K562 (cell line): ENCODE data around the gene HSPB7. TPM values are rescaled to one million over a fixed set of nuclear protein-coding genes. Genes with fewer than 3 reads are reported as not detected.
A peak's percentile ranks its signal among the peaks of the same experiment; 100 is the strongest.

Experiments used
- ARID2 ChIP-seq: fragments of 450-650 bp; IDR thresholded peaks from 2 replicates; pipeline ENCODE4 v1.6.1; 2017; ENCODE audit warnings: antibody characterized with exemption, mild to moderate bottlenecking
- BHLHE40 ChIP-seq: IDR thresholded peaks from 2 replicates; pipeline ENCODE4 v1.6.1; 2011; ENCODE audit warnings: low read length, improper control_type of control experiment
- CC2D1A ChIP-seq: fragments of 450-650 bp; IDR thresholded peaks from 2 replicates; pipeline ENCODE4 v1.6.1; 2017; ENCODE audit warnings: mild to moderate bottlenecking
- CCNT2 ChIP-seq: IDR thresholded peaks from 2 replicates; pipeline ENCODE4 v1.6.1; 2011; ENCODE audit warnings: borderline replicate concordance, low read depth, mild to moderate bottlenecking, moderate library complexity, mixed read lengths, low read length; ENCODE audit not compliant: insufficient read length; ENCODE audit errors: extremely low read depth
- CHD4 ChIP-seq: fragments of 200-600 bp; sonication (generic); IDR thresholded peaks from 3 replicates; pipeline ENCODE4 v1.6.1; 2012; ENCODE audit warnings: low read depth, mild to moderate bottlenecking, mixed read lengths, low read length, inconsistent platforms; ENCODE audit not compliant: insufficient read depth, insufficient replicate concordance, poor library complexity, severe bottlenecking
- ETS1 ChIP-seq: conservative IDR thresholded peaks from 2 replicates; pipeline ENCODE4 v1.6.1; 2011; ENCODE audit warnings: low read depth, mild to moderate bottlenecking, low read length; ENCODE audit not compliant: control insufficient read depth
- ETS2 ChIP-seq: IDR thresholded peaks from 2 replicates; pipeline ENCODE4 v1.6.1; 2016; ENCODE audit warnings: borderline replicate concordance, missing genetic modification characterization, mild to moderate bottlenecking, moderate library complexity, missing compliant biosample characterization; ENCODE audit not compliant: poor library complexity, severe bottlenecking
- GTF3C2 ChIP-seq: IDR thresholded peaks from 3 replicates; pipeline ENCODE4 v1.6.1; 2011; ENCODE audit warnings: borderline replicate concordance, mild to moderate bottlenecking, moderate library complexity; ENCODE audit not compliant: insufficient read length; ENCODE audit errors: extremely low read depth
- KHSRP ChIP-seq: fragments of 450-650 bp; IDR thresholded peaks from 2 replicates; pipeline ENCODE4 v1.6.1; 2017
- MCM5 ChIP-seq: fragments of 450-650 bp; IDR thresholded peaks from 2 replicates; pipeline ENCODE4 v1.6.1; 2016; ENCODE audit warnings: low read depth
- NFIC ChIP-seq: fragments of 450-650 bp; IDR thresholded peaks from 2 replicates; pipeline ENCODE4 v1.6.1; 2017; ENCODE audit warnings: mild to moderate bottlenecking, inconsistent platforms
- NFRKB ChIP-seq: fragments of 450-650 bp; IDR thresholded peaks from 2 replicates; pipeline ENCODE4 v1.6.1; 2016; ENCODE audit warnings: low read depth
- NR4A1 ChIP-seq, 2 experiments: fragments of 250-450 bp in 1 of 2; fragments of 450-650 bp in 1 of 2; sonication (Bioruptor Pico) in 1 of 2; IDR thresholded peaks; 2 replicates each; pipeline versions ENCODE4 v1.4.0 to v1.6.1; 2016 to 2020; ENCODE audit warnings: mild to moderate bottlenecking in 2 of 2, missing compliant biosample characterization in 1 of 2, missing genetic modification characterization in 1 of 2, moderate library complexity in 1 of 2
- PREB ChIP-seq: sonication (generic); formaldehyde crosslinking; IDR thresholded peaks from 2 replicates; pipeline ENCODE4 v1.8.1; 2023; ENCODE audit warnings: mild to moderate bottlenecking, missing genetic modification reagents
- SMARCC2 ChIP-seq: fragments of 450-650 bp; IDR thresholded peaks from 2 replicates; pipeline ENCODE4 v1.6.1; 2017; ENCODE audit warnings: antibody characterized with exemption, moderate library complexity, mild to moderate bottlenecking, low read depth
- SP1 ChIP-seq: sonication (generic); formaldehyde crosslinking; IDR thresholded peaks from 2 replicates; pipeline ENCODE4 v1.8.1; 2022; ENCODE audit warnings: mild to moderate bottlenecking, missing genetic modification reagents
- USF1 ChIP-seq: sonication (generic); formaldehyde crosslinking; IDR thresholded peaks from 2 replicates; pipeline ENCODE4 v1.9.0; 2022; ENCODE audit warnings: mild to moderate bottlenecking, missing genetic modification reagents
- ZC3H4 ChIP-seq: sonication (generic); formaldehyde crosslinking; IDR thresholded peaks from 2 replicates; pipeline ENCODE4 v1.9.0; 2021; ENCODE audit warnings: missing genetic modification reagents, borderline replicate concordance
- ZFP91 ChIP-seq: sonication (generic); formaldehyde crosslinking; IDR thresholded peaks from 2 replicates; pipeline ENCODE4 v1.8.0; 2022; ENCODE audit warnings: mild to moderate bottlenecking, missing genetic modification reagents
- ZNF253 ChIP-seq: fragments of 250-450 bp; sonication (Bioruptor Pico); conservative IDR thresholded peaks from 2 replicates; pipeline ENCODE4 v1.6.1; 2021; ENCODE audit warnings: mild to moderate bottlenecking
- polyA plus RNA-seq, 8 experiments: library from polyadenylated mRNA; depleted of rRNA in 4 of 8; stranded (reverse) in 5 of 8; unstranded in 3 of 8; fragments of >200 nt; fragmentation: Nextera tagmentation in 2 of 8; fragmentation: Illumina TruSeq in 1 of 8; extraction: Ambion mirVana in 2 of 8; extraction: Trizol in 1 of 8; gene quantifications; 2 replicates each; pipeline versions ENCODE4 v1.2.1 to v1.2.3, GENCODE V29; 2011 to 2014; ENCODE audit warnings: inconsistent platforms in 1 of 8, missing spikeins in 1 of 8
- total RNA-seq, 7 experiments: library from RNA; depleted of rRNA in 6 of 7; stranded (reverse); fragments of >200 nt in 6 of 7; fragmentation: Illumina TruSeq in 2 of 7; extraction: Trizol in 2 of 7; gene quantifications; 2 replicates each; pipeline versions ENCODE4 v1.2.1 to v1.2.3, GENCODE V29; 2011 to 2021; ENCODE audit warnings: low replicate concordance in 1 of 7

HSPB7 gene
- total and polyA plus RNA-seq, 9 of the 15 experiments (the other 6 are each of a cell fraction or from before 2014, with no cell fraction given) = 0.05 to 0.19 (median 0.07) TPM; not detected in 6

- peak; percentile 50 for TF ChIP-seq BHLHE40
- TF ChIP-seq NFRKB = 0 out of 2 replicates have a peak, but pooled peaks have one; percentile 57
- no peak for TF ChIP-seq GTF3C2
- no peak for TF ChIP-seq ZNF253 (CRISPR knock-in tag)
- no peak for TF ChIP-seq ETS1
- TF ChIP-seq ETS2 (tag) = no peak
- no peak for TF ChIP-seq USF1
- TF ChIP-seq NR4A1 (CRISPR knock-in tag; IDR thresholded peaks at IDR 0.05) = no peak
- 0 out of 2 replicates have a peak, but pooled peaks have one; percentile 7 for TF ChIP-seq NR4A1 (tag; IDR thresholded peaks at IDR 0.05)
- TF ChIP-seq MCM5 = no peak
- no peak for TF ChIP-seq SMARCC2
- TF ChIP-seq CHD4 = peak; percentile 87
- TF ChIP-seq PREB = no peak
- TF ChIP-seq KHSRP = no peak
- TF ChIP-seq ARID2 = no peak
- TF ChIP-seq CCNT2 = peak; percentile 91
- TF ChIP-seq SP1 = no peak; the same call in none of the 2 replicates
- no peak for TF ChIP-seq CC2D1A
- peak; percentile 18; the same call in 1 of the 2 replicates for TF ChIP-seq ZC3H4
- TF ChIP-seq ZFP91 = peak; percentile 64; the same call in 1 of the 2 replicates
- peak; percentile 70 for TF ChIP-seq NFIC
Measured at GRCh38 chr1:16012590-16013219, 5.1 kb downstream of the HSPB7 start (continued).
